COLO668 (cell line): ENCODE data around the gene RAB4B.
"Not testable (repeated sequence)": the region's sequence is repeated elsewhere in the genome, so short reads cannot be mapped to it uniquely, and the experiment has no call there.

Experiments
- DNase-seq: peaks from one replicate; lab custom pipeline; 2025; ENCODE audit not compliant: unreplicated experiment; lab: John Stamatoyannopoulos, UW

RAB4B gene

DNA sequence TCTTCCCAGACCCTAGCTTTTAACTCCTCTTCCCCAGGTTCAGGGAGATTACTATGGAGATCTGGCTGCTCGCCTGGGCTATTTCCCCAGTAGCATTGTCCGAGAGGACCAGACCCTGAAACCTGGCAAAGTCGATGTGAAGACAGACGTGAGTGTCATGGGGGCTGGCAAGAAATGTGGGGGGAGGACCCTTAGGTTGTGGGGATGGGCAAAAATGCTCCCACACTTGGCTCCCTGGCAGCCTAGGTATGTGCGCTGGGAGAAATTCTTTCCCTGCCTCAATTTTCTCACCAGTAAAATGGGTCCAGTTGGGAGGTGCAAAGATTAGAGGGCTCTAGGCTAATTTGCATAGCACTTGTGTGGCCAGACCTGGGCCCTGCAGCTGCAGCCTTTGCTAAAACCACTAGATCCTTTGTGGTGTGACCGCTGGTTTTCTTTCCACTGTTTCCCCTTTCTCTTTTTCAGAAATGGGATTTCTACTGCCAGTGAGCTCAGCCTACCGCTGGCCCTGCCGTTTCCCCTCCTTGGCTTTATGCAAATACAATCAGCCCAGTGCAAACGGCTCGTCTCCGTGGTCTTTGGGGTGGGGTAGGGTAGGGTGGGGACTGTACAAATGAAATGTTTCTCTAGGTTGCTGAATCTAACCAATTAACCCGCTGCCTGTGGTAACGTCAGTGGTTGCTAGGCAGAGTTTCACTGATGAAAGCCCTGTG, 959 bp upstream of the RAB4B start:
- DNase-seq, result peak; percentile 84

DNA sequence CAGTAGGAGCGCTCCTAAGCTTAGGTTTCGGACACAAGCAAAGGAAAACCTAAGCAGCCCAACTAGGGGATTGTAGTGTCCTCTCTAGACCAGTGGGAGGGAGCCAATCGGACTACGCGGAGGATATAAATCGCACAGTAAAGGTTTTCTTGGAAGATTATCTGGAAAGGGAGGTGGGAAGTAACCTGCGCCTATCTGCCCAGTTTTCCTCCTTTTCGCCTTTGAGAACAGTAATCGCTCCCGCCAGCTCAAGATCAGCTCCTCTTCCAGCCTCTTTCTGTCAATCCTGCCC, 456 bp upstream of the RAB4B start:
- no peak for DNase-seq

DNA sequence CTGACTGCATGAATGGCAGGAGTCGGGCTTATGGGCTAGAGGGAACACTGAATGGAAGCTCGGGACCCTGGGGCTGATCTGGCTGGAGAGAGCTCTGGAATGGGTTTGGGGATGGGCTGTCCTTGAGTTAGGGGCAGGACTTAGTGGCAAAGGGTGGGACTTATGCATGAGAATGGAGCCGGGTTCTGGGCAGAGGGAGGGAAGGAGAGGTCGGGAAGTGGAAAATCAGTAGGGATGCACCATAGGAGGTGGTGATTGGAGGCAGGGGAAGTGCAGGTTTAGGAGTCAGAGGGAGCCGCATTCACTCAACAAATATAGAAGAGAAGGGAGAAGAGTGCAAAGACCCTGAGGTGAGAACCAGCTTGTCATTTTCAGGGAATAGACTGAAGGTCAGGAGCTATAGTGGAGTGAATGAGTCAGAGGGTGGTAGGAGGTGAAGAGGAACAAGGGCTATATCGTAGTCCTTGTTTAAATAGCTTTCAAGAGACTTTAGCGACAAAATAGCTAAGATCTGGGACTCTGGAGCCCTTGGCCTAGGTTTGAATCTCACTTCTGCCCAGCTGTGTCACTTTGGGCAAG, 748 bp downstream of the RAB4B start:
- no peak for DNase-seq

DNA sequence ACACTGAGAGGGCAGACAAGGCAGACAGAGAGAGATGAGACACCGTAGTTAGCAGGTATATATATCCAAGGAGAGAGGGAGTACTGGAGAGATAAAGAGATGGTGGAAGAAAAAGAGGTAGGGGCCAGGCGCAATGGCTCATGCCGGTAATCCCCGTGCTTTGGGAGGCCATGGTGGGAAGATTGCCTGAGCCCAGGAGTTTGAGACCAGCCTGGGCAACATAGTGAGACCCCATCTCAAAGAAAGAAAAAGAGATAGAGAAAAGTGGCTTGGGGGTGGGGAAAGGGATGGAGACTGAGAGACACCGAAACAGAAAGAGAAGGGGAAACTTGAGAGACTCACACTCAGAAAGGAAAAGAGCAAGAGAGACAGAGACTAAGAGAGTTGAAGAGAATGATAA, 2.5 kb downstream of the RAB4B start:
- no peak for DNase-seq

DNA sequence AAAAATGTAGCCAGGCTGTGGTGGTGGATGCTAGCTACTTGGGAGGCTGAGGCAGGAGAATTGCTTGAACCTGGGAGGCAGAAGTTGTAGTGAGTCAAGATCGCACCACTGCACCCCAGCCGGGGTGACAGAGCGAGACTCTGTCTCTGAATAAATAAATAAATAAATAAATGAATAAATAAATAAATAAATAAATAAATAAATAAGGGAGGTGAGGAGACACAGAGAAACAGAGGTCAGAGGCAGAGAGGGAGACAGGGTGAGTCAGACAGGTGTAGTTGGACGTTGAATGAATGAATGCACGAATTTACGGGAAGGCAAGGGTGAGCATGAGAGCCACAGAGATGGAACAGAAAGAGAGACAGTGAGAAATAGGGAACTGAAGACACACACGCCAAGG, 3.1 kb downstream of the RAB4B start:
- no peak for DNase-seq

DNA sequence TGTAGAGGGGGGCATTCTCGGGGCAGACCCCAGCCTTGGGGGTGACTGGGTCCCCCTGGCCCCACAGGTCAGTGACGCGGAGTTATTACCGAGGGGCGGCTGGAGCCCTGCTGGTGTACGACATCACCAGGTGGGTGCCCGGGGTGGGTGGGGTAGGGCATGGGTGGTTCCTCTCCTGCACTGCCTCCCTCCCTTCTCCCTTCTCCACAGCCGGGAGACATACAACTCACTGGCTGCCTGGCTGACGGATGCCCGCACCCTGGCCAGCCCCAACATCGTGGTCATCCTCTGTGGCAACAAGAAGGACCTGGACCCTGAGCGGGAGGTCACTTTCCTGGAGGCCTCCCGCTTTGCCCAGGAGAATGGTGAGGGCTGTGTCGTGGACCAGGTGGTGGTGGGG, 5.7 kb downstream of the RAB4B start:
- no peak for DNase-seq

DNA sequence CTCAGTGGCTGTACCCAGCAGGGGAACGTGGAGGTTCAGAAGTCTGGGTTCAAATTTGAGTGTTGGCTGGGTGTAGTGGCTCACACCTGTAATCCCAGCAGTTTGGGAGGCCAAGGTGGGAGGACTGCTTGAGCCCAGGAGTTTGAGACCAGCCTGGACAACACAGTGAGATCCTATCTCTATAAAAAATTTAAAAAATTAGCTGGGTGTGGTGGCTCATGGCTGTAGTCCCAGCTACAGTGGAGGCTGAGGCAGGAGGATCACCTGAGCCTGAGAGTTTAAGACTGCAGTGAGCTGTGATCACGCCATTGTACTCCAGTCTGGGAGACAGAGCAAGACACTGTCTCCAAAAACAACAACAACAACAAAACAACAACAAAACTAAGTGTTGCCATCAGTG, 6.1 kb downstream of the RAB4B start:
- not testable (repeated sequence) for DNase-seq

DNA sequence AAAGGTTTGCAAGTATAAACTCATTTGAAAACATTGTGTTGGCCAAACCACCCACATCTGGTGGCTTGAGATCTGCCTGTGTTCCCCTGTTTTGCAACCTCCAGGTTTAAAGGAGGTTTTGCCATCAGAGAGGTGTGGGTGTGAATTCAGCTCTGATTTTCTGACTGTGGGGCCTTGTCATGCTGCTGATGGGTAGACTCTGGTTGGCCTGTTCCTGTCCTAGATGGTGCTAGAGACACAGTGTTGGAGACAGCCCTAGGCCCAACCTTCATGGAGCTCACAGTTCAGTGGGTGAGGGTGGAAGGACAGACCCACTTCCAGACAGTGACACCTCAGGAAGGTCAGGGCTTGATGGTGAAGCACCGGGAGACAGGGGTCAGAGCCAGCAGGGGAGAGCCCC, 7.5 kb downstream of the RAB4B start:
- DNase-seq, result no peak

DNA sequence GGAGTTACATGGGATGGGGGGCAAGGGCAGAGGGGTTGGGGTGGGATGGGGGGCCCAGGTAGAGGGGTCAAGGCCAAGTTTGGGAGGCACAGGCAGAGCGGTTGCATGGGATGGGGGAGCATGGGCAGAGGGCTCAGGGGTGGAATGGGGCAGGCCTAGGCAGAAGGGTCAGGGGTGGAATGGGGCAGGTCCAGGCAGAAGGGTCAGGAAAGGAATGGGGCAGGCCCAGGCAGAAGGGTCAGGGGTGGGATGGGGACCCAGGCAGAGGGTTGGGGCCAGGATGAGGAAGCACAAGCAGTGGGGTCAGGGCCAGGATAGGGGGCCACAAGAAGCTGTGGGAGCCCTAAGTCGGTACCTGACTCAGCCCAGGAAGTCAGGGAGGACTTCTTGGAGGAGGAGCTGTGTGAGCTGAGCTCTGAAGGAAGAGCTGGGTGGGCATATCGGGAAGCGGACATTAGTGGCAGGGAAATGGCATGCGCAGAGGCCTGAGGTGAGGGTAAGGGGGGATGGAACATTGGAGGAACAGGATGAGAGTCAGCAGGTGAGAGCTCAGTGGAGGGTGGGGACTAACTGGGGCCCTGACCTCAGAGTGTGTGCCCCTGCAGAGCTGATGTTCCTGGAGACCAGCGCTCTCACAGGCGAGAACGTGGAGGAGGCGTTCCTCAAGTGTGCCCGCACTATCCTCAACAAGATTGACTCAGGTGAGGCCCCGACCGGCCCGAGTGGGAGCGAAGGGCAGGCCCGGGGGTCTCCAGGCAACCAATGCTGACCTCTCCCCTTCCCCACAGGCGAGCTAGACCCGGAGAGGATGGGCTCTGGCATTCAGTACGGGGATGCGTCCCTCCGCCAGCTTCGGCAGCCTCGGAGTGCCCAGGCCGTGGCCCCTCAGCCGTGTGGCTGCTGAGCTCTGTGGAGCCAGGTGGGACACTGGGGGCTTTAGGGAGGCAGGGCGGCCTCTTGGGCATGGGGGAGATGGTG, 8.3 kb downstream of the RAB4B start:
- DNase-seq, result no peak

DNA sequence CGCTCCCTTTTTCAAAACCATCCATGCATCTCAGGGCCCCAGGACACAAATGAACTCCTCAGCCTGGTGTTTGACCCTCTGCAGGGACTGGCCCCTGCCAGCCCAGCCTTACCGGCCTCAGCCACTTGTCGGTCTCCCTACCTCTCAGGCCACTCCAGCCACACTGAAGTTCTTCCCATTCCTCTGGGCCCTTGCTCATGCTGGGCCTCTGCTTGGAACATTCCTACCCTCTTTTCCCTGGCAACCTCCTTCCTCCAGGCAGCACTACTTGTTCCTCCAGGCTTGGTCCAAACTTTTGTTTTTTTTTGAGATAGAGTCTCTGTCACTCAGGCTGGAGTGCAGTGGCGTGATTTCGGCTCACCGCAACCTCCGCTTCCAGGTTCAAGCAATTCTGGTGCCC, 13.3 kb downstream of the RAB4B start:
- DNase-seq, result no peak

DNA sequence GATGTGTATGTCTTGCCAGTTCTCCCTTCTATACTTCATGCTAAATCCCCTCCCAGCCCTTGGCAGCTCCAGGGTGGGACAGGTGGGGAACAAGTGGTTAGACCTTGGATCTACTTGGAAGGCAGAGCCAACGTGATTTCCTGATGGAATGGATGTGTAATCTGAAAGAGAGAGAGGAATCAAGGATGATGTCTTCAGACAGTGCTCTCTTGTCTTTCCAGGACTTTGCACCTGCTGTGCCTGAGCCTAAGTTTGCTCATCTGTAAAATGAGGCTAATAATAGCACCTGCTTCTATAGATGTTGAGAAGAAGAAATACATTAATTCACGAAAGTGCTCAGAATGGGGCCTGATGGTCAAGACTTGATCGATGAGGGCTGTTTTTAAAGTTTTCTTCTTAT, 13.9 kb downstream of the RAB4B start:
- DNase-seq, result no peak

DNA sequence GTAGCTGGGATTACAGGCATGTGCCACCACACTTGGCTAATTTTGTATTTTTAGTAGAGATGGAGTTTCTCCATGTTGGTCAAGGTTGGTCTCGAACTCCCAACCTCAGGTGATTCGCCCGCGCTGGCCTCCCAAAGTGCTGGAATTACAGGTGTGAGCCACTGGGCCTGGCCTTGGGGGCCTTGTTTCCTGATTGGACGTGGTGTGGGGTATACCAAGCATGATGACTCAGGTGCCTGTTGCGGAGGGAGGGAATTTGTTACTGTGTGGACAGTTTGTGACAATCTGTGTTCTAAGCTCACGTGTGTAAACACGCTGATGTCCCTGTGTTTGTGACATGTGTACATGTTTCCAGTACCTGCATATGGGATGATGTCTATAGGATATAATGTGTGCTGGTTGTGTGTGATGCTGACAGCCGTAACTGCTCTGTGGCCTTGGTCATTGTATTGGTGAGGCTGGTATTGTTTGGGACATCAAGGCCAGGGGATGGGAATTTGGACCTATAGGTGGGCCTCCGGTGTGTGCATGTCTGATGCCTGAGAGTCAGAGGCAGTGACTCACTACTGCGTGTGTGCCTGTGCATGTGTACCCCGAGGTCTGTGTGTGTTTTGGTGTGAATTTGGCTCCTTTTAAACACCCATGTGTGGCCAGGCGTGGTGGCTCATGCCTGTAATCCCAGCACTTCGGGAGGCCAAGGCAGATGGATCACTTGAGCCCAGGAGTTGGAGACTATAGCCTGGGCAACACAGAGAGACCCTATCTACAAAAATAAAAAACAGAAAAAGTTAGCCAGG, 19.3 kb downstream of the RAB4B start:
- DNase-seq, result no peak

DNA sequence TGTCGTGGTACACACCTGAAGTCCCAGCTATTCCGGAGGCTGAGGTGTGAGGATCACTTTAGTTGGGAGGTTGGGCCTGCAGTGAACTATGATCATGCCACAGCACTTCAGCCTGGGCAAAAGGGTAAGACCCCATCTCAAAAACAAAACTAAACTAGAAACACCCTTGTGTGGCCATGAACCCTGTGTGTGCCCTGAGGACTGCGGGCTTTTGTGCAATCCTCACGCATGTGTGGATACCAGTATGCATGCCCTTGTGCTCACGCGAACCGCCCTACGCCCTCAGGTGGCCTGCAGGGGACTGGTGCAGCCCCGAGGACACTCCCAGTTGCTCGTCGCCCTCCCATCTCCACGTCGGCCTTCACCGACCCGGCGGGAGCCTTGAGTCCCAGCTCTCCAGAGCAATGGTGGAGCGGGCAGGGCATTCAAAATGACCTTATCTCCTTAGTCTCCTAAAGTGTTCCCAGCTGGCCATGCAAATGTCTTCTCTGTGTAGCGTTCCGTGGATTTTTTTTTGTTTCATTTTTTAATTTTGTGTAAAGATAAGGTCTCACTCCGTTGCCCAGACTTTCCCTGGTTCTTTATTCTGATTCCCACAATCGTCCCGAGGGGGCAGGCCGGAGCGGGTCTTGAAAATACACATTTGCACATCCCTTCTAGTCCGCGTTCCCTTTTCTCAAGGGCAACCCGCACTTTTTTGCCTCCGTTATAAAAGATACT, 20.1 kb downstream of the RAB4B start:
- peak; percentile 76 for DNase-seq

DNA sequence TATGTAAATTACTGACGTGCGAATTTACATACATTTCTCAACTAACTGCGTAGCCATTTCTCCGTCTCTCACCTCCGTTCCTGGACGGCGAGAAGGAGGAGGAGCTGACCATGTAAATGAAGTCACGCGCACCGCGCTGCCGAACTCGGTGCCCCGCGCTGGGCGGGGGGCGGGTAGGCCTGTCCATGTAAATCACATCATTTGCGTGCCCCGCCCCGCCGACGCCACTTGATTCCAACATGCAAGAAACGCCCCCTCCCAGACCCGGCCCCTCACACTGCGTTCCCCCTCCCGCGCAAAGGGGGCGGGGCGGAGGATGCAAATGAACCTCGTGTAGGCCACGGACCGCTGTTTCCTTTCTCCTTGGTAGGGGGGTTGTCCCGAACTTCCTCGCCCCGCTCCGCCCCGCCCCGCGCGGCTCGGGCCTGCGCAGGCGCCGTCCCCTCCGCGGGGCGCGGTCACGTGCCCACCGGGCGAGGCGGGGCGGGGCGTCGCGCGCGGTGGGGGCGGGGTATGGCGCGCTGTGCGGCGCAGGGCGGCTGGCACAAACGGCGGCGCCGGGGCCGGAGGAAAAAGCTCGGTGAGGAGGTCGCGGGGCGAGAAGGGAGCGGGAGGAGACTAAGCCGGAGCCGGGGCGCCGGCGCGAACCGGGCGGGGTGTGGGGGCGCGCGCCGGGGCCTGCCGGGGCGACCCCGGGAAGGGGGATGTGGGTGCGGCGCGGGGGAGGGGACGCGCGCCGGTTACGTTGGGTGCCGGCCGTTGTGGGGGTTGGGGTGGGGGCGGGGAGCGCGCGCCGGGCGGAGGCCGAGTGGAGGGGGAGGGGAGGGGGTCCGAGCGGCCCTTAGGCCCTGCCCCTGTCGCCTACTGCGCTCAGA, 20.9 kb downstream of the RAB4B start, which contains the start of gene EGLN2:
Gene EGLN2, plus strand, starts transcription at position 509 of the 875 bp plus-strand sequence. CDS start 1,382 bp downstream, outside the sequence.
- peak; percentile 100 for DNase-seq

DNA sequence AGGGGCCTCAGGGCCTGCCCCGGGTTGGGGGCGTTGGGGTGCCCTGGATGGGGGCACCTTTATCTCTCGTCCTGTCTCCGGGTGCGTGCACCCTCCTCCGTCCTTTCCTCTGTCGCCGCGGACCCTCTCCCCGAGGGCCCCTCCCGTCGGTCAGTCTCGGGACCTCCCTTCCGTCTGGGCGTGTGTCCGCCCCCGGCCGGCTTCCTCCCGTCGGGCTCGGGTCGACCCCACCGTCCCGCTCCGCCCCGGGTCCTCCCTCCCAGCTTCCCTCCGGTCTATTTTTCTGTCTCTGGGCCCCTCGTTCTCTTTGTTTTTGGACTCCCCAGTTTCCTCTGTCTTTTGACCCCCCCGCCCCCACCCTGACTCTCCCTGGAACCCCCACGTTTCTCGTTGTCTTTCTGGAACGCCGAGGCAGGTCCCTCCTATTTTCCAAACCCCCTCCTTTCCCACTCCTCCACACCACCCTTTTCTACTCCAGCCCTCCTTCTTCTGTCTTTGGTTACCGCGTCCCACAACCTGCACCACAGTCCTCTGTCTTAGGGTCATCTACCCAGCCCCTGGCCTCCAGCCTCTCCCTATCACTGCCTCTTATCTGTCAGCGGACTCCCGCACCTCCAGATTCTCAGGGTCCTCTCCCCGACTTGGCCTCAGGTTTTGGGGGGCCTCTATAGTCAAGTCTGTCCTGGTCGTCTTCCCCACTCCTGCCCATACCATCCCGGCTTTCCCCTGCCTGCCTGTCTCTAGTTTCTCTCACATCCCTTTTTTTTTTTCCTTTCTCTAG, 21.7 kb downstream of the RAB4B start:
- peak; percentile 43 for DNase-seq

DNA sequence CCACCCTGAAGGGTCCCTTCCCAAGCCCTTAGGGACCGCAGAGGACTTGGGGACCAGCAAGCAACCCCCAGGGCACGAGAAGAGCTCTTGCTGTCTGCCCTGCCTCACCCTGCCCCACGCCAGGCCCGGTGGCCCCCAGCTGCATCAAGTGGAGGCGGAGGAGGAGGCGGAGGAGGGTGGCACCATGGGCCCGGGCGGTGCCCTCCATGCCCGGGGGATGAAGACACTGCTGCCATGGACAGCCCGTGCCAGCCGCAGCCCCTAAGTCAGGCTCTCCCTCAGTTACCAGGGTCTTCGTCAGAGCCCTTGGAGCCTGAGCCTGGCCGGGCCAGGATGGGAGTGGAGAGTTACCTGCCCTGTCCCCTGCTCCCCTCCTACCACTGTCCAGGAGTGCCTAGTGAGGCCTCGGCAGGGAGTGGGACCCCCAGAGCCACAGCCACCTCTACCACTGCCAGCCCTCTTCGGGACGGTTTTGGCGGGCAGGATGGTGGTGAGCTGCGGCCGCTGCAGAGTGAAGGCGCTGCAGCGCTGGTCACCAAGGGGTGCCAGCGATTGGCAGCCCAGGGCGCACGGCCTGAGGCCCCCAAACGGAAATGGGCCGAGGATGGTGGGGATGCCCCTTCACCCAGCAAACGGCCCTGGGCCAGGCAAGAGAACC, 22.4 kb downstream of the RAB4B start:
- no peak for DNase-seq

DNA sequence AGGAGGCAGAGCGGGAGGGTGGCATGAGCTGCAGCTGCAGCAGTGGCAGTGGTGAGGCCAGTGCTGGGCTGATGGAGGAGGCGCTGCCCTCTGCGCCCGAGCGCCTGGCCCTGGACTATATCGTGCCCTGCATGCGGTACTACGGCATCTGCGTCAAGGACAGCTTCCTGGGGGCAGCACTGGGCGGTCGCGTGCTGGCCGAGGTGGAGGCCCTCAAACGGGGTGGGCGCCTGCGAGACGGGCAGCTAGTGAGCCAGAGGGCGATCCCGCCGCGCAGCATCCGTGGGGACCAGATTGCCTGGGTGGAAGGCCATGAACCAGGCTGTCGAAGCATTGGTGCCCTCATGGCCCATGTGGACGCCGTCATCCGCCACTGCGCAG, 22.9 kb downstream of the RAB4B start:
- no peak for DNase-seq
